NCI-H510A treated with DMSO at 0.1 percent for 48 hours (cell line): ENCODE data around the gene CYP27B1.
"Not testable (repeated sequence)": the region's sequence is repeated elsewhere in the genome, so short reads cannot be mapped to it uniquely, and the experiment has no call there.

Experiments
- DNase-seq: peaks from one replicate; lab custom pipeline; 2025; lab: John Stamatoyannopoulos, UW

Gene CYP27B1

DNA sequence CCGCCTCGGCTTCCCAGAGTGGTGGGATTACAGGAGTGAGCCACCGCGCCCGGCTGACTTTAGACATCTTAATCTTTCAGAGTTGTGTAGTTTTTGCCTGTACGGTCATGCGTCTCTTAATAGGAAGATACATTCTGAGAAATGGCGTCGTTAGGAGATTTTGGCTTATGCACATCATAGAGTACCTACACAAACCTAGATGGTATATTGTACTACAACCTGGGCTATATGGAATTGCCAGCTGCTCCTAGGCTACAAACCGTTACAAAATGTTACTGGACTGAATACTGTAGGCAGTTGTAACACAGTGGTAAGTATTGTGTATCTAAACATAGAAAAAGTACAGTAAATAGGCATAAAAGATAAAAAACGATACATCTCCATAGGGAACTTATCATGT is 17.0 kb upstream of the CYP27B1 start:
- DNase-seq, result no peak

GRCh38 chr12:57783466-57783801 is 16.6 kb upstream of the CYP27B1 start:
- no peak for DNase-seq

GRCh38 chr12:57782608-57783465 is 16.0 kb upstream of the CYP27B1 start, which contains the start of gene TSFM:
Gene TSFM, plus strand, starts transcription at chr12:57782787. Its CDS starts 15 bp downstream, at chr12:57782802.
- peak; percentile 97 for DNase-seq

GRCh38 chr12:57782243-57782607 is 15.3 kb upstream of the CYP27B1 start:
- no peak for DNase-seq

GRCh38 chr12:57781801-57782200 is 14.9 kb upstream of the CYP27B1 start:
- DNase-seq, result no peak

GRCh38 chr12:57781244-57781643 is 14.4 kb upstream of the CYP27B1 start:
- DNase-seq, result no peak

GRCh38 chr12:57780284-57780897 is 13.5 kb upstream of the CYP27B1 start:
- DNase-seq, result no peak

- no peak for DNase-seq
Measured at GRCh38 chr12:57779736-57780135, 12.9 kb upstream of the CYP27B1 start.

GRCh38 chr12:57777911-57778310 is 11.0 kb upstream of the CYP27B1 start:
- no peak for DNase-seq

GRCh38 chr12:57777367-57777766 is 10.5 kb upstream of the CYP27B1 start:
- no peak for DNase-seq

DNA sequence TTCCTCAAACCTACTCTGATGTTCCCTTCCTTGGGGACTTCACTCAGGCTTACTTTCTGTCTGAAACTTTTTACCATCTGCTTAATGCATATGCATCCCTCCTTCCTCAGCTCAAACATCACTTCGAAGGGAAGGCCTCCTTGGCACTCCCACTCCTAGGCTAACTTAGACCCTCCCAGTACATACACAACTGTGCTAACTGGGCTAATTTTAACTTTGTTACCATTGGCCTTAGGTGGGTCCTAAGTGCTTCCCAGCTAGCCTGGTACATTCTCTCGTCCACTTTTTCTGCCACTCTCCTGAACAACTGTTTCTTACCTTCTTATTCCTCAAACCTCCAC is 9.3 kb upstream of the CYP27B1 start:
- DNase-seq, result no peak

GRCh38 chr12:57775563-57776246 is 8.8 kb upstream of the CYP27B1 start:
- DNase-seq, result no peak

GRCh38 chr12:57775044-57775443 is 8.2 kb upstream of the CYP27B1 start:
- DNase-seq, result no peak

GRCh38 chr12:57774634-57775033 is 7.8 kb upstream of the CYP27B1 start:
- DNase-seq, result not testable (repeated sequence)

- DNase-seq, result peak; percentile 83
Measured at GRCh38 chr12:57772429-57773322, 5.8 kb upstream of the CYP27B1 start, which contains the start of gene EEF1AKMT3. Gene EEF1AKMT3, plus strand, starts transcription at chr12:57772614. Its CDS starts 111 bp downstream, at chr12:57772725.

DNA sequence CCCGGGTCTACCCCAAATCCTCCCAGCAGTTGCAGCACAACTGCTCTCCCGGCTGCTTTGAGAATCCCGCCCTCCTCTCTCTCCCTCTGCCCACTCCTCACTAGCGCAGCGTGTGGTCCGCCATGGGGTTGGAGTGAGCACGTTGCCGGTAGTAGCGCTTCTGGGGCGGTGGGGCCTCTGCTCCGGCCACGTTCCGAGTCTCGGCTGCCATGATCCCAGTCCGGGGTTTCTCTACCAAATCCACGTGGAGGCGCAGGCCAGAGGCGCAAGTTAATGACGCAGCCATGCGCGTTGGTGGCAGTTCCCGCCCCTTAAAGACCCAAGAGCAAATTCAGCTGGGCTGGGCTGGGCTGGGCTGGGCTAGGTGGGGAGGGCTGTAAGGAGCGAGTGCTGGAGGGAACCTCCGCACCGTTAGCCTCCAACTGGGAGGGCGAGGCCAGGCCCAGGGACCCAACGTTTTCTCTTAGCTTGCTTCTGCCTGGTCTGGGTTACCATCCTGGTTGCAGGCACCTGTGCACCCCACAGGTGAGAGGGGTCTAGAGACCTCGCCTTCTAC is 5.1 kb upstream of the CYP27B1 start, which contains the start of gene METTL1:
METTL1 (minus strand) TSS at position 233 of the 556 bp plus-strand sequence; CDS start at position 211, 22 bp downstream.
- DNase-seq, result peak; percentile 96

GRCh38 chr12:57771236-57771872 is 4.5 kb upstream of the CYP27B1 start:
- peak; percentile 96 for DNase-seq

- DNase-seq, result no peak
Measured at GRCh38 chr12:57770734-57771133, 3.9 kb upstream of the CYP27B1 start.

- DNase-seq, result no peak
Measured at GRCh38 chr12:57769594-57769993, 2.7 kb upstream of the CYP27B1 start.

DNA sequence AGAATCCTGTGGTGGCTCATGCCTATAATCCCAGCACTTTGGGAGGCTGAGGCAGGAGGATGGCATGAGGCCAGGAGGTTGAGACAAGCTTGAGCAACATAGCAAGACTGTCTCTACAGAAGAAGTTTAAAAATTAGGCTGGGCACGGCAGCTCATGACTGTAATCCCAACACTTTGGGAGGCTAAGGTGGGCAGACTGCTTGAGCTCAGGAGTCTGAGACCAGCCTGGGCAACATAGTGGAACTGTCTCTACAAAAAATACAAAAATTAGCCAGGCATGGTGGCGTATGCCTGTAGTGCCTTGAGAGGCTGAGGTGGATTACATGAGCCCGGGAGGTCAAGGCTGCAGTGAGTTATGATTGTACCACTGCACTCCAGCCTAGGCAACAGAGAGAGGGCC is 998 bp upstream of the CYP27B1 start:
- no peak for DNase-seq

GRCh38 chr12:57767305-57767698 is 424 bp upstream of the CYP27B1 start:
- no peak for DNase-seq
